Large intestine (tissue), 3 donors: ENCODE results near the gene ARRDC4. TPM values are rescaled to one million over a fixed set of nuclear protein-coding genes. Genes with fewer than 3 reads are reported as not detected.

ENCODE experiments used
- DNase-seq, 2 donors: peaks; one replicate each; pipeline versions ENCODE4 v3.0.0 to v3.0.0-alpha.2; 2013
- H3K27ac ChIP-seq: one replicate; pipeline ENCODE4 v1.5.1; 2013; ENCODE audit warnings: low read length
- H3K27me3 ChIP-seq: 2 replicates; pipeline ENCODE4 v1.6.1; 2013; ENCODE audit warnings: low read length; ENCODE audit not compliant: control insufficient read depth, insufficient read depth
- H3K36me3 ChIP-seq: 2 replicates; pipeline ENCODE4 v1.6.1; 2013; ENCODE audit warnings: low read length; ENCODE audit not compliant: control insufficient read depth, insufficient read depth
- H3K4me1 ChIP-seq: one replicate; pipeline ENCODE4 v1.6.1; 2013; ENCODE audit warnings: low read length; ENCODE audit not compliant: control insufficient read depth, insufficient read depth
- H3K4me3 ChIP-seq: one replicate; pipeline ENCODE4 v1.5.1; 2013; ENCODE audit warnings: low read length
- H3K9me3 ChIP-seq: one replicate; pipeline ENCODE4 v1.6.1; 2013; ENCODE audit warnings: mild to moderate bottlenecking, low read depth, low read length, moderate library complexity; ENCODE audit not compliant: control insufficient read depth
- WGBS: methylation state at CpG from one replicate; pipeline ENCODE4 v1.1.5; 2013; ENCODE audit warnings: low lambda C conversion rate; ENCODE audit not compliant: insufficient coverage; 5-methylcytosine and 5-hydroxymethylcytosine counted together
- polyA plus RNA-seq: library from polyadenylated mRNA; unstranded; fragments of 120-200 nt; gene quantifications from one replicate; pipeline ENCODE4 v1.2.1, GENCODE V29; 2013

Gene ARRDC4
- polyA plus RNA-seq, 1 donor = 83.1 TPM

DNA sequence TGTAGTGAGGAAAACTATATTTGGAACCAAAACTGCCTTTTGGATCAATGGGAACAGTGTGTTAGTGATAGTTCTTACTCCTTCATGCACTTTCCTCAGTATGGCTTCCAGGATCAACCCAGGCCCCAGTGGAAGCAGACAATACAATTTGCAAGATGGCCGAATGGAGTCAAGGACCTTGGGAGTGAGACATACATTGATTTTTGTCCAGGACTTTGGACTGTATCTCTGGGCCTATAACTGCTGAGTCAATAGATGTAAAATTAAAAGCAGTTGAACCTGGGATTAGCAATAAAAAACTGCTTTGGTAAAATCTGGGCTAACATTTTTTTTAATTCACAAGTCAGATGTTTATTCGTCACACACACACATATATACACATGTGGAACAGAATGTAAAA is 1.8 kb downstream of the ARRDC4 start:
- H3K4me3 ChIP-seq = peak overlapping the region; percentile 91
- DNase-seq = peak; percentile 38 to 80
- H3K4me1 ChIP-seq = peaks cover 17% of the 10 kb centered on the region
- WGBS = 80% methylated on average over 1 of the region's 2 CpGs
- no peaks in the 10 kb centered on the region for H3K27me3 ChIP-seq
- peak overlapping the region; percentile 86 for H3K27ac ChIP-seq
- H3K36me3 ChIP-seq = peaks cover 26% of the 10 kb centered on the region
- no peaks in the 10 kb centered on the region for H3K9me3 ChIP-seq

DNA sequence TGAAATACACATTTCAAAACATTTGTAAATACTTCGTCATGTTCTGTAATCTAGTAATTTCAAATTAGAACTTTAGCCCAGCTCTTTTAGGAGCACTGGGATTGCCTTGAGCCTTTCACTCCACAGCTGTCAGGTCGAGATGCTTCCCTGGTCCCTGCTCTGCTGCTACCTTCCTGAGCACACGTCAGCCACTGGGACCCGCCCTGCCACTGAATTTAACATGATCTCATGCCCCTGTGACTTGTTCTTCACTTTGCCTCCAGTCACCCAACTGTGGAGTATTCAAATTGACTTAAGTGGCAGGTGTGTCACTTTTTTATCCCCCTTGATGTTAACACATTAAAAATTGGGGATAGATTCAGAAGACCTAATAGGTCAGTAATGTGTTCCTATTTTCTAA is 3.3 kb downstream of the ARRDC4 start:
- peak in 1 of 2 donors; percentile 46 for DNase-seq
- no peak overlapping the region for H3K27ac ChIP-seq

DNA sequence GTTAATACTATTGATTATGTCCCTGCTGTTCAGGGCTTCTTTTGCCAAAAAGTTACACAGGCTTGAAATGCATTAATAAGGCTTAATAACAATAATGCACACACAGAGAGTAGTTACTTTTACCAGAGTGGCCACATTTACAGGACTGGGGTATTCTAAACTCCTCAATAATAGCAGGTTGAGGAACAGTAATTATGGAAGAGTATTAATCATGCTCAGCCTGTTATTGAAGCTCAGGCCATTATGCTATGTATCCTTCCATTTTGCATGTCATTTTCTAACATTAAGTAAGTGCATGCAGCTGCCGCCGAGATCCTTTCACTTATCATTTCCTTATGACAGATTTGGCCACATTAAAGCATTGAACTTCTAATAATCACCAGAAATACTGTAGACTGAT is 5.7 kb downstream of the ARRDC4 start:
- Histone ChIP-seq H3K4me3 (no peak overlapping the region), H3K27me3 (no peaks in the 10 kb centered on the region), H3K27ac (no peak overlapping the region), H3K9me3 (no peaks in the 10 kb centered on the region), H3K4me1 (peaks cover 17% of the 10 kb centered on the region), H3K36me3 (peaks cover 54% of the 10 kb centered on the region)
- DNase-seq = no peak
- WGBS = no CpG with 5 or more reads among the region's 2 CpGs

More for the DNA sequence above, 3.3 kb downstream of the ARRDC4 start:
- Histone ChIP-seq H3K36me3 (peaks cover 31% of the 10 kb centered on the region), H3K4me1 (peaks cover 17% of the 10 kb centered on the region), H3K27me3 (no peaks in the 10 kb centered on the region), H3K9me3 (no peaks in the 10 kb centered on the region), H3K4me3 (no peak overlapping the region)
- WGBS = no CpG with 5 or more reads among the region's 4 CpGs

DNA sequence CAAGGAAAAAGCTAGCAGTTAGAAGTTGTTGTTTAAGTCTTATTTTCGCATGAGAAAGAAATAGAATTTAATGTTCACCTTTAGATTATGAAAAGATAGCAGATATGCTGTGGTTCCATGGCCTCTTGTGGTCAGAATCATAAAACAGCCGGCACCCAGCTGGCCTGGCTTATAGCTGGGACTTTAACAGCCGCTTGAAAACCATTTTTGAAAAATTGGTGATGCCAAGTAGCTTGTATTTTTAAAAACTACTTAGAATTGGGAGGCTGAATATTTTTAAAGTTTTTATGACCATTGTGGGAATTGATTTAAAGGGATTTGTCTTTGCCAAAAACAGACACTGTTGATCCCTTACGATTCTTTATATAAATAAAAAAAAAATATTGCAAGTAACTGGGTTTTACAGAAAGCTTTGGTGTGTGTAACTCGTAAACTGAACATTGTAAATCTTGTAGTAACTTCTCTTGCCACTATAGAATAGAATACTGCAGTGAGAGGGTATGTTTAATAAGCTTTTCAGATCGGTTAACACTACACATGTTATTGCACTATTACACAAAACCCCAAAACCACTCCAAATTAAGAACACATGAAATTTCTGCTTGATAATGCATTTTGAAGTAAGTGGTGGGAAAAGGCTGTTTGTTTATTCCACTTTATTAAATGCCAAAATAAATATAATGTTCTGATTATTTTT is 6.6 kb downstream of the ARRDC4 start:
- Histone ChIP-seq H3K27me3 (no peaks in the 10 kb centered on the region), H3K9me3 (no peaks in the 10 kb centered on the region), H3K36me3 (peaks cover 62% of the 10 kb centered on the region), H3K4me1 (peaks cover 16% of the 10 kb centered on the region), H3K27ac (no peak overlapping the region), H3K4me3 (no peak overlapping the region)
- no peak for DNase-seq
- 93% methylated on average over 3 of the region's 6 CpGs for WGBS

DNA sequence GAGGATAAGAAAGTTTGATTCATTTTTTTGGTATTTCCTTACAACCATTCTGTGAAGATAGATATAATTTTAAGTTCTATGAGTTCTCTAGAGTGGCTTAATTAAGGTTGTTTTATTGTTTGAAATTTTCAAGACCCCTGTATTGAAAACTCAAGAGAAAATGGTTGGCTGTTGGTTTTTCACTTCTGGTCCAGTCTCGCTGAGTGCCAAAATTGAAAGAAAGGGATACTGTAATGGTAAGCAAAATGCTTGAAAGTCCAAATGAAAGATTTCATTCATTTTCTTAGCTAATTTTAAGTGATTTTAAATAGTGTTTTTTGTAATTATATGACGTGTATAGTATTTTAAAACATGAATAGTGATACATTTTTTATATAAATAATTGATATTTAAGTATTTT is 7.4 kb downstream of the ARRDC4 start:
- Histone ChIP-seq H3K9me3 (no peaks in the 10 kb centered on the region), H3K4me1 (peaks cover 13% of the 10 kb centered on the region), H3K36me3 (peaks cover 70% of the 10 kb centered on the region), H3K27me3 (no peaks in the 10 kb centered on the region), H3K27ac (no peak overlapping the region), H3K4me3 (no peak overlapping the region)
- 88% methylated on average over 2 of the region's 2 CpGs for WGBS
- no peak for DNase-seq

DNA sequence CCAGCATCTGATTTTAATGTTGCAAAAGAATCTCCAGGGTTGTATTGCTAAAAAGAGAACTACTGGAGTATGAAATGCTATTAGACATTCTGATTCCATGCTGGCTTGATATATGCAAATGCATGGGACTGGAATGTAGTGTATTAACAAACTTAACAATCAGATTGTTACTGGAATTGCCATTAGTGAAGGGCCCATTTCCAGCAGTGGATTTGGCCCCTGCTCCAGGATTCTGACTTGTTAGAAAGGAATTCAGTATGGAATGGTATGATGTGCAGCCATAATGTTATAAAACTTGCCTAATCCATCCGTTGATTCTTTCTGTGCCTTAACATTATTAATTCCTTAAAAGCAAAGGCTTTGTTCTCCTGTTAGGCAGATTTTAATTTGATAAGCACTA is 7.9 kb downstream of the ARRDC4 start:
- peaks cover 9% of the 10 kb centered on the region for H3K4me1 ChIP-seq
- no peak overlapping the region for H3K27ac ChIP-seq
- DNase-seq = no peak
- WGBS = 83% methylated on average over 1 of the region's 1 CpG
- H3K27me3 ChIP-seq = no peaks in the 10 kb centered on the region
- H3K9me3 ChIP-seq = no peaks in the 10 kb centered on the region
- H3K36me3 ChIP-seq = peaks cover 70% of the 10 kb centered on the region
- no peak overlapping the region for H3K4me3 ChIP-seq

DNA sequence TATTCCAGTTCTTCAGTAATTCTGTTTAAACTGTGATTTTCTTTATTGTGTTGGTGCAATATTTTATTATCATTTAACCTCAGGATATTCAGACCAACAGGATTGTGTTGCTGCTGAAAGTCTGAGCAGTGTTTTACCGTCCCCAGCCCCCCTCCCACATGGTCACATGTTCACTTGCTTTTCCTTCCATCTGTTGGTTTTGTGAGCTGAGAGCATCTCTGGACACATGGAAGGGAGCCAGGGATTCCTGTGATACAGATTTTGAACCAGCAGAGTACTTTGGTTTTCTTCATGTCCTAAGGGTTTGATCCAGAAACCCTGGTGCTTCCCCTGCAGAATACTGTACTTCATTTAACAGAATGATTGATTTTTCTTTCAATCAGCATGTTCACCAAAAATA is 11.9 kb downstream of the ARRDC4 start:
- H3K36me3 ChIP-seq = peaks cover 52% of the 10 kb centered on the region
- no CpG with 5 or more reads among the region's 1 CpG for WGBS
- H3K4me1 ChIP-seq = no peaks in the 10 kb centered on the region

DNA sequence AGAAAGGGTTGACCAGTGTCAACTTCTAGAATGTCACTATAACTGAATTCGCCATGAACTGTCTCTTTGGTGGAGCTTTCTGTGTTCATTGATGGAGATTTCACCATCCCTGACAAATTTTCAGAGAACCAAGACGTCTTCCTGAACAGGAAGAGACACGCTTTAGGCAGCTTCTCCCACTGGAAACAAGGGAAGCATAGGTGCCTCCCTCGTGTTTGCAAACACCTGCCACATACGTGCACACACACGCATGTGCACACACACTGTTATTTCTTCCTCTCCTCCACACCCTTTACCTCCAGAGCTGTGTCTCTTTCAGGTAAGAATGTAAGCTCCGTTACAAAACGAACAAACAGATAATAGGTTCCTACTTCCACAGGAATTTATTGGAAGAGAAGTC is 15.6 kb downstream of the ARRDC4 start:
- peaks cover 26% of the 10 kb centered on the region for H3K36me3 ChIP-seq
- no peak overlapping the region for H3K27ac ChIP-seq
- 100% methylated on average over 2 of the region's 8 CpGs for WGBS
- no peaks in the 10 kb centered on the region for H3K4me1 ChIP-seq
- H3K4me3 ChIP-seq = no peak overlapping the region
- H3K9me3 ChIP-seq = no peaks in the 10 kb centered on the region
- no peaks in the 10 kb centered on the region for H3K27me3 ChIP-seq
- no peak for DNase-seq

More for the DNA sequence above, 11.9 kb downstream of the ARRDC4 start:
- H3K9me3 ChIP-seq = no peaks in the 10 kb centered on the region
- no peaks in the 10 kb centered on the region for H3K27me3 ChIP-seq
- no peak for DNase-seq
- H3K27ac ChIP-seq = no peak overlapping the region
- H3K4me3 ChIP-seq = no peak overlapping the region

DNA sequence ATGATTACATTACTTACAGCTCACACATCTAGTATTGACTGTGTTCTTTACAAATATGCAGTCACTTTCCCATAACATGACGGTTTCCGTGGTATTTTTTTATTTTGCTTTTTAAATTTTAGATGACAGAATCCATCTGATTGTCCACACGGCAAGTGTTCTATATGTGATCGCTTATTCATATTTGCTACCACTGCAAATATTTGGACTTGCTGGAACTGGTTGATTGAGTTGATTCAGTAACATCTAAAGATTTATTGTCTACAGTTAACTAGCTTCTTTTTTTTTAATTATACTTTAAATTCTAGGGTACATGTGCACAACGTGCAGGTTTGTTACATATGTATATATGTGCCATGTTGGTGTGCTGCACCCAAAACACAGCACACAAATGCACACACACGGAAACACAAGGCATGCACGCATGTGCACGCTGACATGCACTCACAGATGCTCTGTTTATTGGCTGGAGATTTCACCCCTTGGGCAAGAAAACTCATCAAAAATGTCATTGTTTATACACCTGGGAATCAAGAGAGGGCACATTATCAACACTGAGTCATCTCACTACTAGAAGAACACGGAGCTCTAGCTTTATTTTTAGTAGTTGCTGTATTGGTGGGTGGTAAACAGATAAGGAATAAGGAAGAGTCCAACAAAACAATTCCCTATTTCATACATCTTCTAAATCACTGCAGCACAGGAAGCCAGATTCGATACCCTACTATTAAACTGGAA is 16.4 kb downstream of the ARRDC4 start:
- H3K27me3 ChIP-seq = no peaks in the 10 kb centered on the region
- H3K4me1 ChIP-seq = no peaks in the 10 kb centered on the region
- 100% methylated on average over 2 of the region's 10 CpGs for WGBS
- peaks cover 18% of the 10 kb centered on the region for H3K36me3 ChIP-seq
- H3K4me3 ChIP-seq = no peak overlapping the region
- no peak for DNase-seq
- no peak overlapping the region for H3K27ac ChIP-seq
- H3K9me3 ChIP-seq = no peaks in the 10 kb centered on the region

DNA sequence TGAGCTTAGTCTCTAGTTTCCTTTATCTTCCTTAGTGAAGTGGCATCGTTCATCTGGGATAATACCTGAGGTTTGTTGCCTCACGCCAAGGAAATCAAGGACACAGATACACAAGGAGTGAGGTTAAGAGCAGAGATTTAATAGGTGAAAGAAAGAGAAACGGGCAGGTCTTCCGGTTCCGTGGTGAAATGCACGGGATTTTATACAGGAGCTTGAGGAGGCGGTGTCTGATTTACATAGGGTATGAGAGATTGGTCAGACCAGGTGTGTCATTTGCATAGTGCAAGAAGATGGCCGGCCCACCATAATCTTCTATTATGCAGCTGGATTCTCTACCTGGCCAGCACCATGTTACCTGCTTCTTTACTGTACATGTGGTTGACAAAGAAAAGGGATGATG is 17.2 kb downstream of the ARRDC4 start:
- 91% methylated on average over 4 of the region's 8 CpGs for WGBS
- DNase-seq = no peak
- no peaks in the 10 kb centered on the region for H3K27me3 ChIP-seq
- H3K4me1 ChIP-seq = no peaks in the 10 kb centered on the region
- no peak overlapping the region for H3K27ac ChIP-seq
- H3K36me3 ChIP-seq = peaks cover 10% of the 10 kb centered on the region
- H3K4me3 ChIP-seq = no peak overlapping the region
- H3K9me3 ChIP-seq = no peaks in the 10 kb centered on the region
